GM21528 (cell line): ENCODE results near the gene FADD.
"Not testable (repeated sequence)": the region's sequence is repeated elsewhere in the genome, so short reads cannot be mapped to it uniquely, and the experiment has no call there.

Experiments
- ATAC-seq: cut with Tn5 transposase; IDR thresholded peaks from one replicate; pipeline ENCODE4 v1.9.1; 2021; ENCODE audit warnings: mild to moderate bottlenecking, moderate library complexity; ENCODE audit not compliant: unreplicated experiment, low FRiP score

Gene FADD

GRCh38 chr11:70176940-70177689, 26.0 kb upstream of the FADD start:
- ATAC-seq = no peak

GRCh38 chr11:70180906-70181305, 22.2 kb upstream of the FADD start:
- no peak for ATAC-seq

GRCh38 chr11:70182266-70182665, 20.8 kb upstream of the FADD start:
- no peak for ATAC-seq

- no peak for ATAC-seq
Measured at GRCh38 chr11:70183032-70183431, 20.1 kb upstream of the FADD start.

- no peak for ATAC-seq
Measured at GRCh38 chr11:70183483-70184176, 19.5 kb upstream of the FADD start.

GRCh38 chr11:70184396-70184795, 18.7 kb upstream of the FADD start:
- ATAC-seq = no peak

- no peak for ATAC-seq
Measured at GRCh38 chr11:70185348-70186055, 17.6 kb upstream of the FADD start.

- no peak for ATAC-seq
Measured at GRCh38 chr11:70186420-70186819, 16.7 kb upstream of the FADD start.

- ATAC-seq = no peak
Measured at GRCh38 chr11:70186936-70187335, 16.2 kb upstream of the FADD start.

GRCh38 chr11:70187771-70188170, 15.3 kb upstream of the FADD start:
- ATAC-seq = no peak

GRCh38 chr11:70189622-70190021, 13.5 kb upstream of the FADD start:
- no peak for ATAC-seq

- no peak for ATAC-seq
Measured at GRCh38 chr11:70191495-70192140, 11.5 kb upstream of the FADD start.

- ATAC-seq = no peak
Measured at GRCh38 chr11:70192666-70193410, 10.3 kb upstream of the FADD start.

GRCh38 chr11:70193411-70194292, 9.4 kb upstream of the FADD start:
- ATAC-seq = no peak

- no peak for ATAC-seq
Measured at GRCh38 chr11:70194792-70195791, 8.0 kb upstream of the FADD start.

- ATAC-seq = no peak
Measured at GRCh38 chr11:70200212-70200844, 2.8 kb upstream of the FADD start.

GRCh38 chr11:70201047-70201446, 2.0 kb upstream of the FADD start:
- not testable (repeated sequence) for ATAC-seq
